ENCODE data around the gene SLC5A6. TPM values are rescaled to one million over a fixed set of nuclear protein-coding genes. Genes with fewer than 3 reads are reported as not detected.

Gene SLC5A6
- total RNA-seq, 1 experiment from 2014 or later: 111 TPM

GRCh38 chr2:27255660-27256059 lies 43.6 kb upstream of the SLC5A6 start:
- peaks cover 24% of the 10 kb centered on the region for H3K27me3 Mint-ChIP-seq (ENCODE audit: low read depth)
- ChIA-PET CTCF (interaction anchor here (0.9 to 2.5 kb wide), 3 partner anchors 24 to 47 kb away, joined by 3 to 11 read pairs (median 7); no protein-coding TSS in a partner anchor), POLR2A (no interaction called here)
- ATAC-seq (no peak), DNase-seq (ENCODE audit: low spot score) (no peak)
- no peak overlapping the region for H3K27ac Mint-ChIP-seq
- H3K4me1 Mint-ChIP-seq: peaks cover 15% of the 10 kb centered on the region
- H3K36me3 Mint-ChIP-seq: no peaks in the 10 kb centered on the region
- H3K9me3 Mint-ChIP-seq: no peaks in the 10 kb centered on the region
- no peak overlapping the region for H3K4me3 Mint-ChIP-seq
- TF ChIP-seq OVOL2 (CRISPR knock-in tag; IDR thresholded peaks at IDR 0.05; ENCODE audit: borderline replicate concordance) (no peak), ATF2 (CRISPR knock-in tag; IDR thresholded peaks at IDR 0.05; ENCODE audit: borderline replicate concordance, low read depth) (no peak), ZNF317 (CRISPR knock-in tag; IDR thresholded peaks at IDR 0.05; ENCODE audit: borderline replicate concordance, low read depth) (no peak), TEAD4 (CRISPR knock-in tag; IDR thresholded peaks at IDR 0.05) (no peak), GTF2I (CRISPR knock-in tag; conservative IDR thresholded peaks at IDR 0.05) (no peak), ELF4 (CRISPR knock-in tag; IDR thresholded peaks at IDR 0.05; ENCODE audit: low read depth) (no peak), E2F5 (CRISPR knock-in tag; IDR thresholded peaks at IDR 0.05) (no peak), ZNF232 (CRISPR knock-in tag; IDR thresholded peaks at IDR 0.05) (no peak), RORB (CRISPR knock-in tag; IDR thresholded peaks at IDR 0.05) (no peak), AR (CRISPR knock-in tag; IDR thresholded peaks at IDR 0.05) (no peak), CREB1 (CRISPR knock-in tag; IDR thresholded peaks at IDR 0.05) (no peak), ZNF416 (CRISPR knock-in tag; IDR thresholded peaks at IDR 0.05) (no peak), CDX4 (CRISPR knock-in tag; IDR thresholded peaks at IDR 0.05; ENCODE audit: borderline replicate concordance) (no peak), GABPB1 (CRISPR knock-in tag; IDR thresholded peaks at IDR 0.05) (no peak)

- Mint-ChIP-seq H3K27me3 (ENCODE audit: low read depth) (peaks cover 19% of the 10 kb centered on the region), H3K36me3 (no peaks in the 10 kb centered on the region), H3K4me3 (no peak overlapping the region), H3K9me3 (no peaks in the 10 kb centered on the region), H3K4me1 (peaks cover 18% of the 10 kb centered on the region), H3K27ac (no peak overlapping the region)
- no peak for ATAC-seq
- POLR2A ChIA-PET: no interaction called here
- DNase-seq (ENCODE audit: low spot score): no peak
- CTCF ChIA-PET: interaction anchor here (0.9 to 1.6 kb wide), 2 partner anchors 46 to 48 kb away, joined by 3 to 7 read pairs; no protein-coding TSS in a partner anchor
- TF ChIP-seq ZMAT4 (CRISPR knock-in tag; IDR thresholded peaks at IDR 0.05): no peak
- TF ChIP-seq ARID4B (CRISPR knock-in tag; IDR thresholded peaks at IDR 0.05; ENCODE audit: borderline replicate concordance): no peak
- TF ChIP-seq ZNF281 (CRISPR knock-in tag; IDR thresholded peaks at IDR 0.05): no peak
- TF ChIP-seq ZNF425 (CRISPR knock-in tag; conservative IDR thresholded peaks at IDR 0.05): no peak
- TF ChIP-seq NFYB (CRISPR knock-in tag; conservative IDR thresholded peaks at IDR 0.05; ENCODE audit: low read depth): no peak
- TF ChIP-seq ZNF138 (CRISPR knock-in tag; conservative IDR thresholded peaks at IDR 0.05): no peak
Observed at GRCh38 chr2:27255187-27255586, 43.1 kb upstream of the SLC5A6 start.

Measured in WTC11 (cell line).